MM.1S (cell line): ENCODE results near the gene WDFY1.

ENCODE experiments used
- EZH2 ChIP-seq: fragments of 300-600 bp; sonication (generic); optimal IDR thresholded peaks from 2 replicates; pipeline ENCODE3; 2017; ENCODE audit warnings: low read depth, mild to moderate bottlenecking, antibody characterized with exemption, low read length, mixed read lengths
- EZH2phosphoT487 ChIP-seq: fragments of 300-600 bp; sonication (generic); IDR thresholded peaks from 2 replicates; pipeline ENCODE4 v1.6.1; 2018; ENCODE audit warnings: antibody characterized with exemption, low read length
- TF ChIP-seq, protein P1 (sequence below): fragments of 300-600 bp; sonication (generic); IDR thresholded peaks from 2 replicates; pipeline ENCODE4 v1.5.1; 2016; ENCODE audit warnings: antibody characterized with exemption, low read length, mixed read lengths

DNA sequence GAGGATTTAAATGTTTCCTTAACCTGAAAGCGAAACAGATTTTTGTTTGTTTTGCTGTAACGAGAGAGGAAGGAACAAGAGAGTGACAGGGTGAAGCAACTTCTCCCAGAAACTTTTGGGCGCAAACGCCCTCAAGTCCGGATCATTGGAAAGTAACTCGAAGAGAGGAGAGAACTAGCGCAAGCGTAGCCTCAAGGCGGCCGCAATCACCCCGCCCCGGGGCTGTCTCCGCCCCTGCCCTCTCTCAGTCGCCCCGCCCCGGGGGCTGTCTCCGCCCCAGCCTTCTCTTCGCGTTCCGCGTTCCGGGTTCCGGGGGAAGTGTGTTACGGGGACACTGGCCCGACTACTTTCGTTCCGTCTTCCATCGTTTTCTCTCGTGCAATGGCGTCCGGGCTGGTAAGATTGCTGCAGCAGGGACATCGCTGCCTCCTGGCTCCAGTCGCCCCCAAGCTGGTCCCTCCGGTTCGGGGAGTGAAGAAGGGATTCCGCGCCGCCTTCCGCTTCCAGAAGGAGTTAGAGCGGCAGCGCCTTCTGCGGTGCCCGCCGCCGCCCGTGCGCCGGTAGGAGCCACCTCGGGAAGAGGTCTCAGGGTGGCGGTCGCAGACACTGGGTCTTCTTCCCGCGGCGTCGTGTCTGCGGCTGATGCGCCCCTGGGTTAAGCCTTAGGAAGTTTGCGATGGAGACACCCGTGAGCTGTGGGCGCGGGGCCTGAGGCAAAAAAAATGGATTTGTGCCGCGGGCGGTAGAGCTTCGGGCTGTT is 12.1 kb upstream of the WDFY1 start, which contains the start of gene MRPL44:
- TF ChIP-seq EZH2phosphoT487 (no peak), EZH2 (no peak)
- TF ChIP-seq, protein P1, sequence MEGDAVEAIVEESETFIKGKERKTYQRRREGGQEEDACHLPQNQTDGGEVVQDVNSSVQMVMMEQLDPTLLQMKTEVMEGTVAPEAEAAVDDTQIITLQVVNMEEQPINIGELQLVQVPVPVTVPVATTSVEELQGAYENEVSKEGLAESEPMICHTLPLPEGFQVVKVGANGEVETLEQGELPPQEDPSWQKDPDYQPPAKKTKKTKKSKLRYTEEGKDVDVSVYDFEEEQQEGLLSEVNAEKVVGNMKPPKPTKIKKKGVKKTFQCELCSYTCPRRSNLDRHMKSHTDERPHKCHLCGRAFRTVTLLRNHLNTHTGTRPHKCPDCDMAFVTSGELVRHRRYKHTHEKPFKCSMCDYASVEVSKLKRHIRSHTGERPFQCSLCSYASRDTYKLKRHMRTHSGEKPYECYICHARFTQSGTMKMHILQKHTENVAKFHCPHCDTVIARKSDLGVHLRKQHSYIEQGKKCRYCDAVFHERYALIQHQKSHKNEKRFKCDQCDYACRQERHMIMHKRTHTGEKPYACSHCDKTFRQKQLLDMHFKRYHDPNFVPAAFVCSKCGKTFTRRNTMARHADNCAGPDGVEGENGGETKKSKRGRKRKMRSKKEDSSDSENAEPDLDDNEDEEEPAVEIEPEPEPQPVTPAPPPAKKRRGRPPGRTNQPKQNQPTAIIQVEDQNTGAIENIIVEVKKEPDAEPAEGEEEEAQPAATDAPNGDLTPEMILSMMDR = no peak
